GM23338 (cell line): ENCODE data around the gene FAXC. TPM values are rescaled to one million over a fixed set of nuclear protein-coding genes. Genes with fewer than 3 reads are reported as not detected.

Experiments used
- ATAC-seq: fragments of 200-7000 bp; cut with Tn5 transposase; 3 replicates; pipeline ENCODE4 v1.9.1; 2020
- DNase-seq: peaks from one replicate; pipeline ENCODE4 v3.0.0-alpha.2; 2015; ENCODE audit warnings: low spot score
- H2AFZ ChIP-seq: fragments of 200-600 bp; sonication (generic); 2 replicates; pipeline ENCODE4 v1.8.0; 2016; ENCODE audit warnings: antibody characterized with exemption, mild to moderate bottlenecking, moderate library complexity
- H3F3A ChIP-seq: fragments of 200-600 bp; sonication (generic); replicated peaks from 2 replicates; pipeline ENCODE4 v1.8.0; 2017; ENCODE audit warnings: antibody characterized with exemption, mixed run types, low read depth
- H3K27ac ChIP-seq: fragments of 200-600 bp; sonication (generic); 2 replicates; pipeline ENCODE4 v1.6.1; 2016; ENCODE audit warnings: low read depth
- H3K27me3 ChIP-seq: fragments of 200-600 bp; sonication (generic); 2 replicates; pipeline ENCODE4 v1.8.0; 2016; ENCODE audit warnings: mild to moderate bottlenecking, mixed run types, moderate library complexity; ENCODE audit not compliant: insufficient read depth
- H3K36me3 ChIP-seq: fragments of 200-600 bp; sonication (generic); 2 replicates; pipeline ENCODE4 v1.8.0; 2016; ENCODE audit warnings: mild to moderate bottlenecking; ENCODE audit not compliant: insufficient read depth
- H3K4me1 ChIP-seq: fragments of 200-600 bp; sonication (generic); 2 replicates; pipeline ENCODE4 v1.8.0; 2016; ENCODE audit warnings: mild to moderate bottlenecking, moderate library complexity; ENCODE audit not compliant: insufficient read depth
- H3K4me2 ChIP-seq: fragments of 200-600 bp; sonication (generic); 2 replicates; pipeline ENCODE4 v1.7.1; 2017; ENCODE audit warnings: mixed run types
- H3K4me3 ChIP-seq: fragments of 200-600 bp; sonication (generic); 2 replicates; pipeline ENCODE4 v1.6.1; 2016; ENCODE audit warnings: mixed run types
- H3K79me2 ChIP-seq: fragments of 200-600 bp; sonication (generic); replicated peaks from 2 replicates; pipeline ENCODE4 v1.8.0; 2017; ENCODE audit warnings: mild to moderate bottlenecking; ENCODE audit not compliant: insufficient read depth
- H3K9me2 ChIP-seq: fragments of 200-600 bp; sonication (generic); 2 replicates; pipeline ENCODE4 v1.8.0; 2017; ENCODE audit not compliant: insufficient read depth
- H4K20me1 ChIP-seq: fragments of 200-600 bp; sonication (generic); replicated peaks from 2 replicates; pipeline ENCODE4 v1.8.0; 2017; ENCODE audit warnings: mild to moderate bottlenecking; ENCODE audit not compliant: insufficient read depth
- H3K27ac Mint-ChIP-seq: 2 replicates; pipeline ENCODE4 v1.8.0; 2020; ENCODE audit warnings: inconsistent platforms, mild to moderate bottlenecking, moderate library complexity, mixed read lengths
- H3K27me3 Mint-ChIP-seq: 3 replicates; pipeline ENCODE4 v1.8.0; 2022; ENCODE audit warnings: low read depth, mild to moderate bottlenecking, moderate library complexity, mixed read lengths, inconsistent platforms; ENCODE audit not compliant: insufficient read depth, poor library complexity
- H3K36me3 Mint-ChIP-seq: 3 replicates; pipeline ENCODE4 v1.8.0; 2021; ENCODE audit warnings: low read depth, mild to moderate bottlenecking, inconsistent platforms, moderate library complexity, mixed read lengths
- H3K4me1 Mint-ChIP-seq: 3 replicates; pipeline ENCODE4 v1.8.0; 2020; ENCODE audit warnings: mild to moderate bottlenecking, inconsistent platforms, mixed read lengths
- H3K4me3 Mint-ChIP-seq: 3 replicates; pipeline ENCODE4 v1.8.0; 2021; ENCODE audit warnings: moderate library complexity, mild to moderate bottlenecking, inconsistent platforms, mixed read lengths
- H3K9me3 Mint-ChIP-seq: 3 replicates; pipeline ENCODE4 v1.8.0; 2020; ENCODE audit warnings: moderate library complexity, mild to moderate bottlenecking, inconsistent platforms, mixed read lengths
- CREB1 ChIP-seq: fragments of 250-450 bp; sonication (Bioruptor Pico); IDR thresholded peaks from 2 replicates; pipeline ENCODE4 v1.5.0; 2020; ENCODE audit warnings: low read depth, mild to moderate bottlenecking, moderate library complexity
- EZH2 ChIP-seq: fragments of 200-600 bp; sonication (generic); IDR thresholded peaks from one replicate; pipeline ENCODE4 v1.8.0; 2017; ENCODE audit warnings: antibody characterized with exemption, mild to moderate bottlenecking, low read depth; ENCODE audit not compliant: unreplicated experiment
- EZH2phosphoT487 ChIP-seq: fragments of 200-600 bp; sonication (generic); IDR thresholded peaks from one replicate; pipeline ENCODE4 v1.8.1; 2018; ENCODE audit warnings: antibody characterized with exemption; ENCODE audit not compliant: unreplicated experiment
- JUNB ChIP-seq: IDR thresholded peaks from one replicate; pipeline ENCODE4 v1.6.1; 2016; ENCODE audit warnings: antibody characterized with exemption; ENCODE audit not compliant: unreplicated experiment
- NANOG ChIP-seq: IDR thresholded peaks from 2 replicates; pipeline ENCODE4 v1.6.1; 2016; ENCODE audit warnings: antibody characterized with exemption, borderline replicate concordance
- POLR2AphosphoS5 ChIP-seq: IDR thresholded peaks from 2 replicates; pipeline ENCODE4 v1.6.1; 2016; ENCODE audit warnings: antibody characterized with exemption, low read depth
- STAT1 ChIP-seq: IDR thresholded peaks from one replicate; pipeline ENCODE4 v1.6.1; 2016; ENCODE audit warnings: antibody characterized with exemption; ENCODE audit not compliant: unreplicated experiment
- ZNF114 ChIP-seq: fragments of 250-450 bp; sonication (Bioruptor Pico); IDR thresholded peaks from 2 replicates; pipeline ENCODE4 v1.5.0; 2020; ENCODE audit warnings: mild to moderate bottlenecking, moderate library complexity
- ZNF331 ChIP-seq: fragments of 250-450 bp; sonication (Bioruptor Pico); IDR thresholded peaks from 2 replicates; pipeline ENCODE4 v1.5.0; 2020; ENCODE audit warnings: low read depth, mild to moderate bottlenecking, moderate library complexity
- polyA plus RNA-seq: library from polyadenylated mRNA; unstranded; fragments of >200 nt; fragmentation: Nextera tagmentation; extraction: Ambion mirVana; gene quantifications from 2 replicates; pipeline ENCODE4 v1.2.1, GENCODE V29; 2016
- total RNA-seq: library from RNA; depleted of rRNA; stranded (reverse); fragments of >200 nt; shearing (Covaris generic); gene quantifications from 2 replicates; pipeline ENCODE4 v1.2.3, GENCODE V29; 2014
- TF ChIP-seq, protein P1 (sequence below), 2 experiments: fragments of 200-600 bp in 1 of 2; sonication (generic) in 1 of 2; conservative IDR thresholded peaks; 2 replicates each; pipeline versions ENCODE4 v1.5.1 to v1.6.1; 2016 to 2017; ENCODE audit warnings: antibody characterized with exemption in 2 of 2, low read depth in 2 of 2, mild to moderate bottlenecking in 2 of 2, moderate library complexity in 1 of 2
- TF ChIP-seq, protein P2 (sequence below): fragments of 250-450 bp; sonication (Bioruptor Pico); IDR thresholded peaks from 2 replicates; pipeline ENCODE4 v1.5.0; 2020; ENCODE audit warnings: mild to moderate bottlenecking, moderate library complexity
- TF ChIP-seq, protein P3 (sequence below): IDR thresholded peaks from one replicate; pipeline ENCODE4 v1.6.1; 2018; ENCODE audit warnings: antibody characterized with exemption; ENCODE audit not compliant: unreplicated experiment
- TF ChIP-seq, protein P4 (sequence below): IDR thresholded peaks from 2 replicates; pipeline ENCODE4 v1.6.1; 2016; ENCODE audit warnings: antibody characterized with exemption

FAXC gene
- total and polyA plus RNA-seq, 2 experiments from 2014 or later, result 10.5 to 15.2 TPM

DNA sequence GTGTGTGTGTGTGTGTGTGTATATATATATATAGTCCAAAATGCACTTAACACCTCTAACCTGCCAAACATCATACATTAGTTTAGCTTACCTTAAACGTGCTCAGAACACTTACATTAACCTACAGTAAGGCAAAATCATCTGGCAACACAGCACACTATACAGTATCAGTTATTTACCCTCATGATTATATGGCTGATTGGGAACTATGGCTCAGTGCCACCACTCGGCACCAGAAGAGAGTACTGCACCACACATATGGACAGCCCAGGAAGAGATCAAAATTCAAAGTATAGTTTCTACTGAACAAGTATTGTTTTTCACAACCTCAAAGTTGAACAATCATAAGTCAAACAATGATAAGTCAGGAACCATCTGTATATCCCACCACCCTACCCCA lies 59.8 kb downstream of the FAXC start:
- no peaks in the 10 kb centered on the region for H3K36me3 ChIP-seq
- H3K36me3 Mint-ChIP-seq, result no peaks in the 10 kb centered on the region
- H3K79me2 ChIP-seq, result no peaks in the 10 kb centered on the region
- no peak for TF ChIP-seq STAT1
- TF ChIP-seq CREB1 (CRISPR knock-in tag), result no peak
- TF ChIP-seq, protein P1, sequence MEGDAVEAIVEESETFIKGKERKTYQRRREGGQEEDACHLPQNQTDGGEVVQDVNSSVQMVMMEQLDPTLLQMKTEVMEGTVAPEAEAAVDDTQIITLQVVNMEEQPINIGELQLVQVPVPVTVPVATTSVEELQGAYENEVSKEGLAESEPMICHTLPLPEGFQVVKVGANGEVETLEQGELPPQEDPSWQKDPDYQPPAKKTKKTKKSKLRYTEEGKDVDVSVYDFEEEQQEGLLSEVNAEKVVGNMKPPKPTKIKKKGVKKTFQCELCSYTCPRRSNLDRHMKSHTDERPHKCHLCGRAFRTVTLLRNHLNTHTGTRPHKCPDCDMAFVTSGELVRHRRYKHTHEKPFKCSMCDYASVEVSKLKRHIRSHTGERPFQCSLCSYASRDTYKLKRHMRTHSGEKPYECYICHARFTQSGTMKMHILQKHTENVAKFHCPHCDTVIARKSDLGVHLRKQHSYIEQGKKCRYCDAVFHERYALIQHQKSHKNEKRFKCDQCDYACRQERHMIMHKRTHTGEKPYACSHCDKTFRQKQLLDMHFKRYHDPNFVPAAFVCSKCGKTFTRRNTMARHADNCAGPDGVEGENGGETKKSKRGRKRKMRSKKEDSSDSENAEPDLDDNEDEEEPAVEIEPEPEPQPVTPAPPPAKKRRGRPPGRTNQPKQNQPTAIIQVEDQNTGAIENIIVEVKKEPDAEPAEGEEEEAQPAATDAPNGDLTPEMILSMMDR (conservative IDR thresholded peaks at IDR 0.05; ENCODE audit: low read depth in 2 of 2), result no peak
- TF ChIP-seq ZNF331 (CRISPR knock-in tag), result no peak
- no peak for TF ChIP-seq EZH2phosphoT487
- TF ChIP-seq JUNB, result no peak
- no peak for TF ChIP-seq POLR2AphosphoS5
- TF ChIP-seq EZH2, result no peak
- TF ChIP-seq NANOG, result no peak
- TF ChIP-seq ZNF114 (CRISPR knock-in tag), result no peak
- TF ChIP-seq, protein P2, sequence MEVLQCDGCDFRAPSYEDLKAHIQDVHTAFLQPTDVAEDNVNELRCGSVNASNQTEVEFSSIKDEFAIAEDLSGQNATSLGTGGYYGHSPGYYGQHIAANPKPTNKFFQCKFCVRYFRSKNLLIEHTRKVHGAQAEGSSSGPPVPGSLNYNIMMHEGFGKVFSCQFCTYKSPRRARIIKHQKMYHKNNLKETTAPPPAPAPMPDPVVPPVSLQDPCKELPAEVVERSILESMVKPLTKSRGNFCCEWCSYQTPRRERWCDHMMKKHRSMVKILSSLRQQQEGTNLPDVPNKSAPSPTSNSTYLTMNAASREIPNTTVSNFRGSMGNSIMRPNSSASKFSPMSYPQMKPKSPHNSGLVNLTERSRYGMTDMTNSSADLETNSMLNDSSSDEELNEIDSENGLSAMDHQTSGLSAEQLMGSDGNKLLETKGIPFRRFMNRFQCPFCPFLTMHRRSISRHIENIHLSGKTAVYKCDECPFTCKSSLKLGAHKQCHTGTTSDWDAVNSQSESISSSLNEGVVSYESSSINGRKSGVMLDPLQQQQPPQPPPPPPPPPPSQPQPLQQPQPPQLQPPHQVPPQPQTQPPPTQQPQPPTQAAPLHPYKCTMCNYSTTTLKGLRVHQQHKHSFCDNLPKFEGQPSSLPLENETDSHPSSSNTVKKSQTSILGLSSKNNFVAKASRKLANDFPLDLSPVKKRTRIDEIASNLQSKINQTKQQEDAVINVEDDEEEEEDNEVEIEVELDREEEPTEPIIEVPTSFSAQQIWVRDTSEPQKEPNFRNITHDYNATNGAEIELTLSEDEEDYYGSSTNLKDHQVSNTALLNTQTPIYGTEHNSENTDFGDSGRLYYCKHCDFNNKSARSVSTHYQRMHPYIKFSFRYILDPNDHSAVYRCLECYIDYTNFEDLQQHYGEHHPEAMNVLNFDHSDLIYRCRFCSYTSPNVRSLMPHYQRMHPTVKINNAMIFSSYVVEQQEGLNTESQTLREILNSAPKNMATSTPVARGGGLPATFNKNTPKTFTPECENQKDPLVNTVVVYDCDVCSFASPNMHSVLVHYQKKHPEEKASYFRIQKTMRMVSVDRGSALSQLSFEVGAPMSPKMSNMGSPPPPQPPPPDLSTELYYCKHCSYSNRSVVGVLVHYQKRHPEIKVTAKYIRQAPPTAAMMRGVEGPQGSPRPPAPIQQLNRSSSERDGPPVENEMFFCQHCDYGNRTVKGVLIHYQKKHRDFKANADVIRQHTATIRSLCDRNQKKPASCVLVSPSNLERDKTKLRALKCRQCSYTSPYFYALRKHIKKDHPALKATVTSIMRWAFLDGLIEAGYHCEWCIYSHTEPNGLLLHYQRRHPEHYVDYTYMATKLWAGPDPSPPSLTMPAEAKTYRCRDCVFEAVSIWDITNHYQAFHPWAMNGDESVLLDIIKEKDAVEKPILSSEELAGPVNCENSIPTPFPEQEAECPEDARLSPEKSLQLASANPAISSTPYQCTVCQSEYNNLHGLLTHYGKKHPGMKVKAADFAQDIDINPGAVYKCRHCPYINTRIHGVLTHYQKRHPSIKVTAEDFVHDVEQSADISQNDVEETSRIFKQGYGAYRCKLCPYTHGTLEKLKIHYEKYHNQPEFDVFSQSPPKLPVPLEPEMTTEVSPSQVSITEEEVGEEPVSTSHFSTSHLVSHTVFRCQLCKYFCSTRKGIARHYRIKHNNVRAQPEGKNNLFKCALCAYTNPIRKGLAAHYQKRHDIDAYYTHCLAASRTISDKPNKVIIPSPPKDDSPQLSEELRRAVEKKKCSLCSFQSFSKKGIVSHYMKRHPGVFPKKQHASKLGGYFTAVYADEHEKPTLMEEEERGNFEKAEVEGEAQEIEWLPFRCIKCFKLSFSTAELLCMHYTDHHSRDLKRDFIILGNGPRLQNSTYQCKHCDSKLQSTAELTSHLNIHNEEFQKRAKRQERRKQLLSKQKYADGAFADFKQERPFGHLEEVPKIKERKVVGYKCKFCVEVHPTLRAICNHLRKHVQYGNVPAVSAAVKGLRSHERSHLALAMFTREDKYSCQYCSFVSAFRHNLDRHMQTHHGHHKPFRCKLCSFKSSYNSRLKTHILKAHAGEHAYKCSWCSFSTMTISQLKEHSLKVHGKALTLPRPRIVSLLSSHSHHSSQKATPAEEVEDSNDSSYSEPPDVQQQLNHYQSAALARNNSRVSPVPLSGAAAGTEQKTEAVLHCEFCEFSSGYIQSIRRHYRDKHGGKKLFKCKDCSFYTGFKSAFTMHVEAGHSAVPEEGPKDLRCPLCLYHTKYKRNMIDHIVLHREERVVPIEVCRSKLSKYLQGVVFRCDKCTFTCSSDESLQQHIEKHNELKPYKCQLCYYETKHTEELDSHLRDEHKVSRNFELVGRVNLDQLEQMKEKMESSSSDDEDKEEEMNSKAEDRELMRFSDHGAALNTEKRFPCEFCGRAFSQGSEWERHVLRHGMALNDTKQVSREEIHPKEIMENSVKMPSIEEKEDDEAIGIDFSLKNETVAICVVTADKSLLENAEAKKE (CRISPR knock-in tag), result no peak
- TF ChIP-seq, protein P3, sequence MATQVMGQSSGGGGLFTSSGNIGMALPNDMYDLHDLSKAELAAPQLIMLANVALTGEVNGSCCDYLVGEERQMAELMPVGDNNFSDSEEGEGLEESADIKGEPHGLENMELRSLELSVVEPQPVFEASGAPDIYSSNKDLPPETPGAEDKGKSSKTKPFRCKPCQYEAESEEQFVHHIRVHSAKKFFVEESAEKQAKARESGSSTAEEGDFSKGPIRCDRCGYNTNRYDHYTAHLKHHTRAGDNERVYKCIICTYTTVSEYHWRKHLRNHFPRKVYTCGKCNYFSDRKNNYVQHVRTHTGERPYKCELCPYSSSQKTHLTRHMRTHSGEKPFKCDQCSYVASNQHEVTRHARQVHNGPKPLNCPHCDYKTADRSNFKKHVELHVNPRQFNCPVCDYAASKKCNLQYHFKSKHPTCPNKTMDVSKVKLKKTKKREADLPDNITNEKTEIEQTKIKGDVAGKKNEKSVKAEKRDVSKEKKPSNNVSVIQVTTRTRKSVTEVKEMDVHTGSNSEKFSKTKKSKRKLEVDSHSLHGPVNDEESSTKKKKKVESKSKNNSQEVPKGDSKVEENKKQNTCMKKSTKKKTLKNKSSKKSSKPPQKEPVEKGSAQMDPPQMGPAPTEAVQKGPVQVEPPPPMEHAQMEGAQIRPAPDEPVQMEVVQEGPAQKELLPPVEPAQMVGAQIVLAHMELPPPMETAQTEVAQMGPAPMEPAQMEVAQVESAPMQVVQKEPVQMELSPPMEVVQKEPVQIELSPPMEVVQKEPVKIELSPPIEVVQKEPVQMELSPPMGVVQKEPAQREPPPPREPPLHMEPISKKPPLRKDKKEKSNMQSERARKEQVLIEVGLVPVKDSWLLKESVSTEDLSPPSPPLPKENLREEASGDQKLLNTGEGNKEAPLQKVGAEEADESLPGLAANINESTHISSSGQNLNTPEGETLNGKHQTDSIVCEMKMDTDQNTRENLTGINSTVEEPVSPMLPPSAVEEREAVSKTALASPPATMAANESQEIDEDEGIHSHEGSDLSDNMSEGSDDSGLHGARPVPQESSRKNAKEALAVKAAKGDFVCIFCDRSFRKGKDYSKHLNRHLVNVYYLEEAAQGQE, result no peak
- TF ChIP-seq, protein P4, sequence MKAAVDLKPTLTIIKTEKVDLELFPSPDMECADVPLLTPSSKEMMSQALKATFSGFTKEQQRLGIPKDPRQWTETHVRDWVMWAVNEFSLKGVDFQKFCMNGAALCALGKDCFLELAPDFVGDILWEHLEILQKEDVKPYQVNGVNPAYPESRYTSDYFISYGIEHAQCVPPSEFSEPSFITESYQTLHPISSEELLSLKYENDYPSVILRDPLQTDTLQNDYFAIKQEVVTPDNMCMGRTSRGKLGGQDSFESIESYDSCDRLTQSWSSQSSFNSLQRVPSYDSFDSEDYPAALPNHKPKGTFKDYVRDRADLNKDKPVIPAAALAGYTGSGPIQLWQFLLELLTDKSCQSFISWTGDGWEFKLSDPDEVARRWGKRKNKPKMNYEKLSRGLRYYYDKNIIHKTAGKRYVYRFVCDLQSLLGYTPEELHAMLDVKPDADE, result no peak
- no peaks in the 10 kb centered on the region for H3K9me3 Mint-ChIP-seq
- H3K4me3 Mint-ChIP-seq, result no peak overlapping the region
- H3K4me3 ChIP-seq, result no peak overlapping the region
- no peak overlapping the region for H3K4me2 ChIP-seq
- DNase-seq, result no peak
- no peaks in the 10 kb centered on the region for H3F3A ChIP-seq
- H3K4me1 ChIP-seq, result no peaks in the 10 kb centered on the region
- H3K4me1 Mint-ChIP-seq, result no peaks in the 10 kb centered on the region; the same call in 2 of the 3 replicates
- H3K27ac ChIP-seq, result no peak overlapping the region
- H4K20me1 ChIP-seq, result no peaks in the 10 kb centered on the region
- H3K27ac Mint-ChIP-seq, result no peak overlapping the region
- no peak for ATAC-seq
- no peak overlapping the region for H2AFZ ChIP-seq
- no peaks in the 10 kb centered on the region for H3K27me3 Mint-ChIP-seq
- H3K27me3 ChIP-seq, result no peaks in the 10 kb centered on the region
- no peaks in the 10 kb centered on the region for H3K9me2 ChIP-seq
